WTC11 (cell line): Measurements from ENCODE around the gene AKAP8. TPM values are rescaled to one million over a fixed set of nuclear protein-coding genes. Genes with fewer than 3 reads are reported as not detected.
"Not testable (repeated sequence)": the region's sequence is repeated elsewhere in the genome, so short reads cannot be mapped to it uniquely, and the experiment has no call there.

ENCODE experiments used
- ATAC-seq: fragments of 200-7000 bp; cut with Tn5 transposase; 2 replicates; pipeline ENCODE4 v1.10.0; 2021; ENCODE audit warnings: mild to moderate bottlenecking, moderate library complexity
- CTCF ChIA-PET: fragments of 300-600 bp; sonication (Branson Sonifier 250); formaldehyde crosslinking; loops from one replicate; lab custom pipeline; 2021; ENCODE audit warnings: antibody characterized with exemption; lab: Charles Lee
- POLR2A ChIA-PET: fragments of 350-600 bp; sonication (Branson Sonifier 250); formaldehyde crosslinking; loops from one replicate; lab custom pipeline; 2021; ENCODE audit warnings: antibody characterized with exemption; lab: Charles Lee
- DNase-seq: peaks from one replicate; pipeline ENCODE4 v3.0.0; 2021; ENCODE audit warnings: low spot score
- H3K27ac Mint-ChIP-seq: 2 replicates; pipeline ENCODE4 v1.8.0; 2021; ENCODE audit warnings: mixed read lengths
- H3K27me3 Mint-ChIP-seq: 2 replicates; pipeline ENCODE4 v1.8.0; 2021; ENCODE audit warnings: low read depth, mild to moderate bottlenecking, moderate library complexity, mixed read lengths
- H3K36me3 Mint-ChIP-seq: 2 replicates; pipeline ENCODE4 v1.8.0; 2021; ENCODE audit warnings: mixed read lengths
- H3K4me1 Mint-ChIP-seq: 2 replicates; pipeline ENCODE4 v1.8.0; 2022; ENCODE audit warnings: mixed read lengths
- H3K4me3 Mint-ChIP-seq: 2 replicates; pipeline ENCODE4 v1.8.0; 2021; ENCODE audit warnings: mild to moderate bottlenecking, moderate library complexity, mixed read lengths
- H3K9me3 Mint-ChIP-seq: 2 replicates; pipeline ENCODE4 v1.8.0; 2021; ENCODE audit warnings: mixed read lengths
- CBFB ChIP-seq: sonication (generic); formaldehyde crosslinking; IDR thresholded peaks from 2 replicates; pipeline ENCODE4 v1.8.1; 2022; ENCODE audit warnings: mild to moderate bottlenecking, low read depth, missing genetic modification reagents
- FOXJ3 ChIP-seq: sonication (generic); formaldehyde crosslinking; IDR thresholded peaks from 2 replicates; pipeline ENCODE4 v1.9.0; 2021; ENCODE audit warnings: missing genetic modification reagents, mild to moderate bottlenecking, borderline replicate concordance
- FOXP1 ChIP-seq: sonication (generic); formaldehyde crosslinking; IDR thresholded peaks from 2 replicates; pipeline ENCODE4 v1.8.0; 2022; ENCODE audit warnings: missing genetic modification reagents, mild to moderate bottlenecking, moderate library complexity, borderline replicate concordance
- KAT7 ChIP-seq: sonication (generic); formaldehyde crosslinking; IDR thresholded peaks from 2 replicates; pipeline ENCODE4 v1.8.1; 2023; ENCODE audit warnings: missing genetic modification reagents, mild to moderate bottlenecking, borderline replicate concordance
- NFE2L1 ChIP-seq: sonication (generic); formaldehyde crosslinking; IDR thresholded peaks from 2 replicates; pipeline ENCODE4 v1.8.1; 2023; ENCODE audit warnings: missing genetic modification reagents
- SMAD4 ChIP-seq: sonication (generic); formaldehyde crosslinking; IDR thresholded peaks from 2 replicates; pipeline ENCODE4 v1.8.0; 2022; ENCODE audit warnings: mild to moderate bottlenecking, missing genetic modification reagents
- TEAD1 ChIP-seq: sonication (generic); formaldehyde crosslinking; IDR thresholded peaks from 2 replicates; pipeline ENCODE4 v1.8.0; 2022; ENCODE audit warnings: mild to moderate bottlenecking, missing genetic modification reagents
- ZNF317 ChIP-seq: sonication (generic); formaldehyde crosslinking; IDR thresholded peaks from 2 replicates; pipeline ENCODE4 v1.8.1; 2023; ENCODE audit warnings: low read depth, mild to moderate bottlenecking, moderate library complexity, missing genetic modification reagents, borderline replicate concordance
- ZNF671 ChIP-seq: fragments of 250-450 bp; sonication (Bioruptor Pico); IDR thresholded peaks from 2 replicates; pipeline ENCODE4 v1.8.0; 2021; ENCODE audit warnings: mild to moderate bottlenecking
- total RNA-seq: library from RNA; stranded (reverse); gene quantifications from 3 replicates; pipeline ENCODE4 v1.2.3, GENCODE V29; 2021
- TF ChIP-seq, protein P1 (sequence below): sonication (generic); formaldehyde crosslinking; IDR thresholded peaks from 2 replicates; pipeline ENCODE4 v1.8.1; 2022; ENCODE audit warnings: low read depth, missing genetic modification reagents, borderline replicate concordance
- TF ChIP-seq, protein P2 (sequence below): sonication (generic); formaldehyde crosslinking; IDR thresholded peaks from 2 replicates; pipeline ENCODE4 v1.8.1; 2023; ENCODE audit warnings: mild to moderate bottlenecking, missing genetic modification reagents
- TF ChIP-seq, protein P3 (sequence below): sonication (generic); formaldehyde crosslinking; IDR thresholded peaks from 2 replicates; pipeline ENCODE4 v1.8.1; 2023; ENCODE audit warnings: mild to moderate bottlenecking, missing genetic modification reagents, moderate library complexity
- TF ChIP-seq, protein P4 (sequence below): sonication (generic); formaldehyde crosslinking; IDR thresholded peaks from 2 replicates; pipeline ENCODE4 v1.8.0; 2022; ENCODE audit warnings: mild to moderate bottlenecking, missing genetic modification reagents

AKAP8 gene
- total RNA-seq, 1 experiment from 2014 or later = 65.9 TPM

DNA sequence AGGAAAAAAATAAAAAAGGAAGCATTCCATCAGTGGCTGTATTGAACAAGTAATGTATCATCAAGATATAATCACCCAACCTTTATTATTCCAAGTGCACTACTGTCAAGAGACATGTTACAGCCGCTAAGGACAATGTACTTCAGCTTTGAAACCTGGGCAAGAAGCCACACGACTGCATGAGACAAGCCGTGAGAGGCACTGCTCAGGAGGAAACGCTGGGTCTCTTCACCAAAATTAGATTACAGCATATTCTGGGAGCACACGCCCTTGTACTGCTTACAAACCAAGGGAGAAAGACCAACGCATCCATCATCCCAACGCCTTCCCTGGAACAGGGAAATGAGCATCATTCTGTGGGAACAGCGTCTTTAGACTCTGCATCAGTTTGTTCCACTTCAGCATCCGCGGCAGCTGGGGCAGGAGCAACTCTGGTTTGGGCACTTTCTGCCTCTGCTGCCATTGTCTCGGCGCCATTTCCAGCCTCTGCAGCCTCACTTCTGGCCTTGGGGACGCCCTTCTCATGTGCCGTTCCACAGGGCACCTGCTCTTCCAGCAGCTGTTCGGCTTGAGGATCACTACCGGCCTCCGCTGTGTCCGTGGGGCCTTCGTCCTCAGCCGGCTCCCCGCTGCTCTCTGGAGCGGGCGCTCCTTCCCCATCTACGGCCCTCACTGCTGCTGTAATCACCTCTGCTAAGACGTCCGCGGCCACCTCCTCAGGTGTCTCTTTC lies 24.9 kb downstream of the AKAP8 start:
- H3K27ac Mint-ChIP-seq = no peak overlapping the region
- no peaks in the 10 kb centered on the region for H3K9me3 Mint-ChIP-seq
- no peaks in the 10 kb centered on the region for H3K27me3 Mint-ChIP-seq
- no peak for DNase-seq
- peaks cover 47% of the 10 kb centered on the region for H3K36me3 Mint-ChIP-seq
- no peak for TF ChIP-seq FOXJ3
- H3K4me1 Mint-ChIP-seq = no peaks in the 10 kb centered on the region
- no peak for ATAC-seq
- CTCF ChIA-PET = no interaction called here
- H3K4me3 Mint-ChIP-seq = no peak overlapping the region
- POLR2A ChIA-PET = no interaction called here

DNA sequence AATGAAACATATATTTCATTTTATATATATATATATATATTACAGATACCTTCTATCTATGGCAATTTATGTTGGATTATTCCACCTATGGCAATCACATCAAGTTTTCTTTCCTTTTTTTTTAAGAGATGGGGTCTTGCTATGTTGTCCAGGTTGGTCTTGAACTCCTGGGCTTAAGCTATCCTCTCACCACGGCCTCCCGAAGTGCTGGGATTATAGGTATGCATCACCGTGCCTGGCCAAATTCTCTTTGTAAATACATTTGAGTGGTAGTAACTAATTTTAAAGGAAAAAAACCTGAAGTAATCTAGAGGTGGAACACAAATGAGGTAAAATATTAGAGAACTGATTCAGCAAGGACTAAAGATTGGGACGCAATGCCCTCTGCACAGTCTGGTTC lies 25.7 kb downstream of the AKAP8 start:
- CTCF ChIA-PET = no interaction called here
- POLR2A ChIA-PET = no interaction called here
- Mint-ChIP-seq H3K27me3 (no peaks in the 10 kb centered on the region), H3K9me3 (no peaks in the 10 kb centered on the region), H3K36me3 (peaks cover 41% of the 10 kb centered on the region), H3K4me3 (no peak overlapping the region), H3K4me1 (no peaks in the 10 kb centered on the region), H3K27ac (no peak overlapping the region)
- no peak for ATAC-seq
- TF ChIP-seq, protein P1, sequence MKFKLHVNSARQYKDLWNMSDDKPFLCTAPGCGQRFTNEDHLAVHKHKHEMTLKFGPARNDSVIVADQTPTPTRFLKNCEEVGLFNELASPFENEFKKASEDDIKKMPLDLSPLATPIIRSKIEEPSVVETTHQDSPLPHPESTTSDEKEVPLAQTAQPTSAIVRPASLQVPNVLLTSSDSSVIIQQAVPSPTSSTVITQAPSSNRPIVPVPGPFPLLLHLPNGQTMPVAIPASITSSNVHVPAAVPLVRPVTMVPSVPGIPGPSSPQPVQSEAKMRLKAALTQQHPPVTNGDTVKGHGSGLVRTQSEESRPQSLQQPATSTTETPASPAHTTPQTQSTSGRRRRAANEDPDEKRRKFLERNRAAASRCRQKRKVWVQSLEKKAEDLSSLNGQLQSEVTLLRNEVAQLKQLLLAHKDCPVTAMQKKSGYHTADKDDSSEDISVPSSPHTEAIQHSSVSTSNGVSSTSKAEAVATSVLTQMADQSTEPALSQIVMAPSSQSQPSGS (CRISPR knock-in tag) = no peak
- TF ChIP-seq, protein P2, sequence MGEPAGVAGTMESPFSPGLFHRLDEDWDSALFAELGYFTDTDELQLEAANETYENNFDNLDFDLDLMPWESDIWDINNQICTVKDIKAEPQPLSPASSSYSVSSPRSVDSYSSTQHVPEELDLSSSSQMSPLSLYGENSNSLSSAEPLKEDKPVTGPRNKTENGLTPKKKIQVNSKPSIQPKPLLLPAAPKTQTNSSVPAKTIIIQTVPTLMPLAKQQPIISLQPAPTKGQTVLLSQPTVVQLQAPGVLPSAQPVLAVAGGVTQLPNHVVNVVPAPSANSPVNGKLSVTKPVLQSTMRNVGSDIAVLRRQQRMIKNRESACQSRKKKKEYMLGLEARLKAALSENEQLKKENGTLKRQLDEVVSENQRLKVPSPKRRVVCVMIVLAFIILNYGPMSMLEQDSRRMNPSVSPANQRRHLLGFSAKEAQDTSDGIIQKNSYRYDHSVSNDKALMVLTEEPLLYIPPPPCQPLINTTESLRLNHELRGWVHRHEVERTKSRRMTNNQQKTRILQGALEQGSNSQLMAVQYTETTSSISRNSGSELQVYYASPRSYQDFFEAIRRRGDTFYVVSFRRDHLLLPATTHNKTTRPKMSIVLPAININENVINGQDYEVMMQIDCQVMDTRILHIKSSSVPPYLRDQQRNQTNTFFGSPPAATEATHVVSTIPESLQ = no peak
- TF ChIP-seq, protein P3, sequence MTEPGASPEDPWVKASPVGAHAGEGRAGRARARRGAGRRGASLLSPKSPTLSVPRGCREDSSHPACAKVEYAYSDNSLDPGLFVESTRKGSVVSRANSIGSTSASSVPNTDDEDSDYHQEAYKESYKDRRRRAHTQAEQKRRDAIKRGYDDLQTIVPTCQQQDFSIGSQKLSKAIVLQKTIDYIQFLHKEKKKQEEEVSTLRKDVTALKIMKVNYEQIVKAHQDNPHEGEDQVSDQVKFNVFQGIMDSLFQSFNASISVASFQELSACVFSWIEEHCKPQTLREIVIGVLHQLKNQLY (CRISPR knock-in tag) = no peak
- TF ChIP-seq ZNF317 (CRISPR knock-in tag) (no peak), FOXP1 (CRISPR knock-in tag) (no peak), KAT7 (no peak), ZNF671 (no peak), SMAD4 (CRISPR knock-in tag) (no peak), TEAD1 (CRISPR knock-in tag) (no peak), NFE2L1 (no peak), CBFB (CRISPR knock-in tag) (no peak)
- TF ChIP-seq, protein P4, sequence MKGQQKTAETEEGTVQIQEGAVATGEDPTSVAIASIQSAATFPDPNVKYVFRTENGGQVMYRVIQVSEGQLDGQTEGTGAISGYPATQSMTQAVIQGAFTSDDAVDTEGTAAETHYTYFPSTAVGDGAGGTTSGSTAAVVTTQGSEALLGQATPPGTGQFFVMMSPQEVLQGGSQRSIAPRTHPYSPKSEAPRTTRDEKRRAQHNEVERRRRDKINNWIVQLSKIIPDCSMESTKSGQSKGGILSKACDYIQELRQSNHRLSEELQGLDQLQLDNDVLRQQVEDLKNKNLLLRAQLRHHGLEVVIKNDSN (CRISPR knock-in tag) = no peak
- no peak for DNase-seq

DNA sequence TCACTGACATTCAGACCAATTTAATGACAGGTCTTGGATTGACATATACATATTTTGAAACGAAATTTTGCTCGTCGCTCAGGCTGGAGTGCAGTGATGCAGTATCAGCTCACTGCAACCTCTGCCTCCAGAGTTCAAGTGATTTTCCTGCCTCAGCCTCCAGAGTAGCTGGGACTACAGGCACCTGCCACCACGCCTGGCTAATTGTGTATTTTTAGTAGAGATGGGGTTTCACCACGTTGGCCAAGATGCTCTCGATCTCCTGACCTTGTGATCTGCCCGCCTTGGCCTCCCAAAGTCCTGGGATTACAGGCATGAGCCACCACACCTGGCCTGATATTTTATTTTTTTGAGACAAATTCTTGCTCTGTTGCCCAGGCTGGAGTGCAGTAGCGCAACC lies 27.1 kb downstream of the AKAP8 start:
- peaks cover 27% of the 10 kb centered on the region for H3K36me3 Mint-ChIP-seq
- POLR2A ChIA-PET, H3K9me3 Mint-ChIP-seq, H3K4me1 Mint-ChIP-seq, H3K27ac Mint-ChIP-seq, H3K27me3 Mint-ChIP-seq, ATAC-seq, H3K4me3 Mint-ChIP-seq, DNase-seq: not testable (repeated sequence)
- CTCF ChIA-PET = interaction anchor here (0.6 to 1.2 kb wide), 2 partner anchors 9 to 67 kb away, joined by 3 read pairs; no protein-coding TSS in a partner anchor

DNA sequence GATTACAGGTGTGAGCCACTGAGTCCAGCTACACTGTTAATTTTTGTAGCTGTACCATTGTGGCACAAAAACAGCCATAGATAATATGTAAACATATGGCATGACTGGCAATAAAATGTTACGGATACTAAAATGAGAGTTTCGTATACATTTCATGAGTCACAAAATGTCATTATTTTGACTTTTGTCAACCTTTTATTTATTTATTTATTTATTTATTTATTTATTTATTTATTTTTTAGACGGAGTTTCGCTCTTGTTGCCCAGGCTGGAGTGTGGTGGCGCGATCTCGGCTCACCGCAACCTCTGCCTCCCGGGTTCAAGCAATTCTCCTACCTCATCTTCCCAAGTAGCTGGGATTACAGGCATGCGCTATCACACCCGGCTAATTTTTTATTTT lies 38.3 kb downstream of the AKAP8 start:
- POLR2A ChIA-PET, H3K4me3 Mint-ChIP-seq, H3K9me3 Mint-ChIP-seq, H3K4me1 Mint-ChIP-seq, H3K27ac Mint-ChIP-seq, H3K36me3 Mint-ChIP-seq, DNase-seq, CTCF ChIA-PET, H3K27me3 Mint-ChIP-seq, ATAC-seq: not testable (repeated sequence)
